ENCODE measurements around the gene DGKH.
A peak's percentile ranks its signal among the peaks of the same experiment; 100 is the strongest.
"Not testable (repeated sequence)": the region's sequence is repeated elsewhere in the genome, so short reads cannot be mapped to it uniquely, and the experiment has no call there.

The DGKH gene

DNA sequence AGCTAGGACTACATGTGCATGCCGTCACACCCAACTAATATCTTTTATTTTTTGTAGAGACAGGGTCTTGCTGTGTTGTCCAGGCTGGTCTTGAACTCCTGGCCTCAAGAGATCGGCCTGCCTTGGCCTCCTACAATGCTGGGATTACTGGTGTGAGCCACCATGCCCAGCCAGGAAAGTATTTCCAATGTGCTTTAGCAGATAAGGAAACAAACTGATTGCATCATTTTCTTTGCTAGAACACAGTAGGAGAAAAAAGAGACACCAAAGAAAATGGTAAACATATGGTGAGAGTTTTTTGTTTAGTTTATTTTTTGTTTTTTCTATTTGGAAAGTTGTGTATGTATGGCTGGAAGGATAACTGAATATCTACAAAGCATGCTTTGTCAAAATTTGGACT lies 176.6 kb downstream of the DGKH start:
- DNase-seq (ENCODE audit: low read depth) = peak; percentile 3

DNA sequence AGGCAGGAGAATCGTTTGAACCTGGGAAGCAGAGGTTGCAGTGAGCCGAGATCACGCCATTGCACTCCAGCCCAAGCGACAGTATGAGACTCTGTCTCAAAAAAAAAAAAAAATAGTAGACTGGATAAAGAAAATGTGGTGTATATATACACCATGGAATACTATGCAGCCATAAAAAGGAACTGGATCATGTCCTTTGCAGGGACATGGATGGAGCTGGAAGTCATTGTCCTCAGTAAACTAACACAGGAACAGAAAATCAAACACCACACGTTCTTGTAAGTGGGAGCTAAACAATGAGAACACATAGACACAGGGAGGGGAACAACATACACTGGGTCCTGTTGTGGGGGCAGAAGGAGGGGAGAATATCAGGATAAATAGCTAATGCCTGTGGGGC lies 178.3 kb downstream of the DGKH start:
- not testable (repeated sequence) for DNase-seq (ENCODE audit: low read depth)

DNA sequence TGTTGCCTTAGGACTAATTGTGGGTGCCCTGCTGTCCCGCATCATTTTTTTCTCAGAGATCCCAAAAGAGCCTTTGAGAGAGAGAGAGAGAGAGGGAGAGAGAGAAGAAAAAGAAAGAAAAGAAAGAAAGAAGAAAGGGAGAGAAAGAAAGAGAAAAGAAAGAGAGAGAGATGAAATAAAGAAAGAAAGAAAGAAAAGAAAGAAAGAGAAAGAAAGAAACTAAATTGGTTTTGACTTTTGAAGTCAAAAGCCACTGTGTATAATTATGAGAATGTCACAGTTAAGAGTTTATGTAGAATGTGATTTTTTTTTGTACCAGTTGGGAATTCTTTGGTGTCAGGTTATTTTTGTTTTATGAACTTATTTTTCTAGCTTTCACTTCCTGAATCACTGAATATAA lies 180.1 kb downstream of the DGKH start:
- DNase-seq (ENCODE audit: low read depth) = no peak

DNA sequence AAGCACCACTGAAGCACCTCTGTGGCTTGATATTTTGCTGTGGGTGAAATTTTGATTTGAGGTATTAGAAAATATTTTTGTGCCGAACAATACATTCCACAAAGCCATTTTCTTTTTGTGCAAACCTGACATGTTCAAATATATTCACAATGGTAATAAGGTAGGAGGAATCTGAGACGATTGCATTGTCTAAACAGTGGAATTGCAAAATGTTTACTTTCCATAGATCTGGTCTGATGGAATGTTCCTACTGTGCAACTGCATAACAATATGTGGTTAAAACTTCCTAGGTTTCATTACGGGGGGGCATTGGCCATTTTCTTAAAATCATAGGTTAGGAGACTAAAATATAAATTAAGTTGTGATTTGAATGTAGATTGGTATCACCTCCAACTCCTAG lies 180.8 kb downstream of the DGKH start:
- no peak for DNase-seq (ENCODE audit: low read depth)

DNA sequence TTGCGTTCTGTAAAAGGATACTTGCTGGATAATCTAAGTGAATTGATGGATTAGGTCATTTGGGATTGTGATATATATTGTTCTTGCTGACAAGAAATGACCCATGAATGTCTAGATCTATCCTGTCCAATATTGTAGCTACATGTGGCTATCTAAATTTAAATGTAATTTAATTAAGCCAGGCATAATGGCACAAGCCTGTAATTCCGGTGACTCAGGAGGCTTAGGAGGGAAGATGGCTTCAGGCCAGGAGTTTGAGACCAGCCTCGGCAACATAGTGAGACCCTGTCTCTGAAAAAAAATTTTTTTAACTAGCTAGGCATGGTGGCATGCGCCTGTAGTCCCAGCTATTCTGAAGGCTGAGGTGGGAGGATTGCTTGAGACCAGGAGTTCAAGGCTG lies 184.2 kb downstream of the DGKH start:
- no peak for DNase-seq (ENCODE audit: low read depth)

DNA sequence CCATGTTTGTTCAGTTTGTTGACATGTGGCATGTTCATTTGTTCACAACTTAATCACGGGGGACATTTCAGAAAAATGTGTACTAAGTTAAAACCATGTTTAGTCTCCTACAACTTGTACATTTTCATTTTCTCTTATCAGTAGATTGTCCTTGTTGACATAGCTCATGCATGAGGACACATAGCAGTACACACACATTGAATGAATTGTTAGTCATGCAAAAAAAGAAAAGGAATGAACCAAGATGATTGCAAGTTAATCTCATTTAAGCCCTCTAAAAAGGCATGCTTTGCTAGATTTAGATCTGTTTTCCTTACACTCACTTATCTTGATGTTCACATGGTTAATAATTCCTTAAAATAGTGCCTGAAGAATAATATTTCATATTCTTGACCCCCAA lies 185.3 kb downstream of the DGKH start:
- DNase-seq (ENCODE audit: low read depth) = no peak

DNA sequence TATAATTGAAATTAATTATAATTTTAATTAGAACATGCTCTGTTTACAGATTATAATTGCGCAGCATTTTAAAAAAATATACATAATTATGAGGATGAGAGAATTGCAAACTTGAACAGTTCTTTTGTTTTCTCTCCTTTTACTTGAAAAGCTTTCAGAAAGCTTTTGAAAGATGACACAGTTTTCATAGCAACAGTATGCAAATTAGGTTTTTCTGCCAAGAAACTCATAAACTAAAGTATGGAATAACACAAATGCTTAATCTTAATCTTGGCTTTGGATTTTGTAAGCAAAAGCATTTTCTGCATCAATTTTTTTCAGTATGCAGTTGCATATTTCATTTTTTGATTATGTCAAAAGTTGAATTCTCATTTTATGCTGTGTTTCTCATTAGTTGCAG lies 190.7 kb downstream of the DGKH start:
- DNase-seq (ENCODE audit: low read depth) = no peak

DNA sequence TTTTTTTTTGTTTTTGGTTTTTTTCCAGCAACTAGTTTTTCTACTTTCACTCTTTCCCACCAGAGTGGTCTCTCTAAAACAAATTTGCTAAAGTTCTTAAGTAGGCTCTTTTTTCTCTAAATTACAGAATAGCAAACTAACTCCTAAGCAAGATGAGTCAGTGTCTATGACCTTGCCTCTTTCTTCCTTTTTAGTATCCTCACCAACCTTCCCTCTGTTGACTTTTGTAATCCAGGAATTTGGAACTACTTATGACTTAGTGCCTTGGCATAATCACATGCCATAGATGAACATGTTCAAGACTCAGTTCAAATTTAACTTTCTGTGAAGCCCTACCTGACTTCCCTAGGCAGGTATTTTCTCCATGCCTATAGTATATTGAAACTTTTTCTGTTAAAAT lies 191.2 kb downstream of the DGKH start:
- no peak for DNase-seq (ENCODE audit: low read depth)

DNA sequence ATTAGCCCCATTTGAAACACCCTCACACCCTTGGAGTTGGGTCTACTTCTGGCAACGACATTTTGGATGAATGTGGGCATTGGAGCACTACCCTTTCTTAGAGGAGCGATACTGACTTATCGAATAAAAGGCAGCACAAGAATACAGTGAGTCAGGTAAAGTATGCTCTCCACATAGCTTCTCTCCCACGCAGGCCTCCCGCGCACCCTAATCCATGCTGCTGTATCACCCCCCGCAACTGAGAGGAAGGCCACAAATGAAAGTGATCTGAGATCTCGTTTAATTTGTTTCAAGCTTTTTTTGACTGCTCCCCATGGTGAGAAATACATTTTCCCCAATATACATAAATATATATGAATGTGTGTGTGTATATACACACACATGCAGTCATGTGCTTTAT lies 198.1 kb downstream of the DGKH start:
- no peak for DNase-seq (ENCODE audit: low read depth)

DNA sequence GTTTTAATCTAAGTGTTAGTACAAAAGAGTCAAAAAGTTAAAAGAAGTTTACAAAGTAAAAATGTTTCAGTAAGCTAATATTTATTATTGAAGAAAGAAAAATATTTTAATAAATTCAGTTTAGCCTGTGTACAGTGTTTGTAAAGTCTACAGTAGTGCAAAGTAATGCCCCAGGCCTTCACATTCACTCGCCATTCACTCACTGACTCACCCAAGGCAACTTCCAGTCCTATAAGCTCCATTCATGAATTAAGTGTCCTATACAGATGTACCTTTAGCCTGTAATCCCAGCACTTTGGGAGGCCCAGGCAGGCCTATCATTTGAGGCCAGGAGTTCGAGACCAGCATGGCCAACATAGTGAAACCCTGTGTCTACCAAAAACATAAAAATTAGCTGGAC lies 199.4 kb downstream of the DGKH start:
- DNase-seq (ENCODE audit: low read depth) = no peak

DNA sequence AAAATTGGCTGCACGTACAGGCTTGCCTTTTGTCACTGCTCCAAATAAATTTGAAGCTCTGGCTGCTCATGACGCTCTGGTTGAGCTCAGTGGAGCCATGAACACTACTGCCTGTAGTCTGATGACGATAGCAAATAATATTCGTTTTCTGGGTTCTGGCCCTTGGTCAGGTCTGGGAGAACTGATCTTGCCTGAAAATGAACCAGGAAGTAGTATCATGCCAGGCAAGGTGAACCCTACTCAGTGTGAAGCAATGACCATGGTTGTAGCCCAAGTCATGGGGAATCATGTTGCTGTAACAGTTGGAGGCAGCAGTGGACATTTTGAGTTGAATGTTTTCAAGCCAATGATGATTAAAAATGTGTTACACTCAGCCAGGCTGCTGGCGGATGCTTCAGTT lies 207.4 kb downstream of the DGKH start:
- DNase-seq (ENCODE audit: low read depth) = no peak

DNA sequence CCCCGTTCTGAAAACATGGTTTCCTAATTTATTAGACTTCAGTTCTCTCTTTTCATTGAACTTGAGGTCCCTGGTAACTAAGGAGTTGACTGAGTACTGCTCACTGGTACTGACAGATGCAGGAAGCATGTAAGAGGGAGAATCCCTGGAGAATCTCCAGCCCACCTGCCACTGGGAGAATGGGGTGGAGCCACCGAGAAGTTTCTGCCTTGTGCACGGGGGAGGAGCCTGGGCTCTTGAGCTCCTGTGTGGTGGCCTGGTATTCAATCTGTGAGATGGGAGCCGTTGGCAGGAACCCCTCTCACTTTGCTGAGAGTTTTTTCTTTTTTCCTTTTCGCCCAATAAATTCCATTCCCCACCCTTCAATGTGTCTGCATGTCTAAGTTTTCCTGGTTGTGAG lies 210.3 kb downstream of the DGKH start:
- DNase-seq (ENCODE audit: low read depth) = no peak

DNA sequence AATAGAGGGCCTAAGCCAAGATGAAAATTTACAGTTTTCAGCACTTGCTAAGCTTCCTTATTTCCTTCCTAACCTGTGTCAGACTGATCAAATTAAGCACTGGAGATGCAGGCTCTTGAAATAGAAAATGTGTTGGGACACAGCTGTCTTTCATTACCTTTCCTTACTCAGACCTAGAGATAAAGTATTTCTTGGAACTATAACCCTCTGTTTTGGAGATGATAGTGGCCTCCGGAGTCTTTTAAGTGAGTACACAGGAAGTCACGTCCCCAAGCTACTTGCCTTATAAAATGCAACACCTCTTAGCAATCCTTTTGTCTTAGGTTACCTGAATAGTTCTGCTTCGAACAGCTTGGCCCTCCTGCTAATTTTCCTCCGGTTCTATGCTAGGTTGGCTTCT lies 211.1 kb downstream of the DGKH start:
- no peak for DNase-seq (ENCODE audit: low read depth)

DNA sequence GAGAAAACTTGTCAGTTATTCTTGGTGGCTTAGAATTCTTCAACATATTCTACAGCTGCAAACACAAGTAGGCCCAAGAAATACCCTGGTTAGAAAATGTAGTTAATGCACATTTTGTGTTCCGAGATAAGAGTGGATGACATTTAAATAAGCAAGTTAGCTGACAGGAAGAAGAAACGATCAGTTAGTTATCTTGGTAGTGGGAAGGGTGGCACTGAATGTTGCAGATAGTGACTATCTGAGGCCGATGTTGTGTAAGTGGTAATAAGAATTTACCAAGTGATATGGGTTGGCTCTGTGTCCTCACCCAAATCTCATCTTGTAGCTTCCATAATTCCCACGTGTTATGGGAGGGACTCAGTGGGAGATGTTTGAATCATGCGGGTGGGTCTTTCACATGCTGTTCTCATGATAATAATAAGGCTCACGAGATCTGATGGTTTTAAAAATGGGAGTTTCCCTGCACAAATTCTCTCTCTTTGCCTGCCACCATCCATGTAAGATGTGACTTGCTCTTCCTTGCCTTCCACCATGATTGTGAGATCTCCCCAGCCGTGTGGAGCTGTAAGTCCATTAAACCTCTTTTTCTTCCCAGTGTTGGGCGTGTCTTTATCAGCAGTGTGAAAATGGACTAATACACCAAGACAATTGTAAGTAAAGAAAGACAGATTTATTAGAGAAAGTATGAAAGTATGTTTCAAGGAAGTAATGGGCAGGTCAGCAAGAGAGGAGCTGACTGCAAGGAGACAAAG lies 212.6 kb downstream of the DGKH start:
- no peak for DNase-seq (ENCODE audit: low read depth)

DNA sequence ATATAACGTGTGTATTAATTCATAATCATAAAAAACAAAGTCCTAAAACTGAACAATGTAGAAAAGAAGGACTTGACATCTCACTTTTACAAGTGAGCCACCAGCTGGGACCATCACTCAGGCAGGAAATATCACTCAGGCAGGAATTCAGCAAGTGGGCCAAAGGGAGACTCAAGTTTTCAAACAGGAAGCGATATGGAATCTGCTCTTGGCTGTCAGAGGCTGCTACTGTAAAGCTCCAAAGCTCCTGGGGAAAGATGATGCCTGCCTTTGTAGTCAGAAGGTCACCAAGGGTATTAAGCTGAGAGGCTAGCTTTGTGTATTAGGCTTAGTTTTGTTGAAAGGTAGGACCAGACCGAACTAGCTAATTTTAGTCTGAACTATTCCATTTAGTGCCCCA lies 218.0 kb downstream of the DGKH start:
- no peak for DNase-seq (ENCODE audit: low read depth)

DNA sequence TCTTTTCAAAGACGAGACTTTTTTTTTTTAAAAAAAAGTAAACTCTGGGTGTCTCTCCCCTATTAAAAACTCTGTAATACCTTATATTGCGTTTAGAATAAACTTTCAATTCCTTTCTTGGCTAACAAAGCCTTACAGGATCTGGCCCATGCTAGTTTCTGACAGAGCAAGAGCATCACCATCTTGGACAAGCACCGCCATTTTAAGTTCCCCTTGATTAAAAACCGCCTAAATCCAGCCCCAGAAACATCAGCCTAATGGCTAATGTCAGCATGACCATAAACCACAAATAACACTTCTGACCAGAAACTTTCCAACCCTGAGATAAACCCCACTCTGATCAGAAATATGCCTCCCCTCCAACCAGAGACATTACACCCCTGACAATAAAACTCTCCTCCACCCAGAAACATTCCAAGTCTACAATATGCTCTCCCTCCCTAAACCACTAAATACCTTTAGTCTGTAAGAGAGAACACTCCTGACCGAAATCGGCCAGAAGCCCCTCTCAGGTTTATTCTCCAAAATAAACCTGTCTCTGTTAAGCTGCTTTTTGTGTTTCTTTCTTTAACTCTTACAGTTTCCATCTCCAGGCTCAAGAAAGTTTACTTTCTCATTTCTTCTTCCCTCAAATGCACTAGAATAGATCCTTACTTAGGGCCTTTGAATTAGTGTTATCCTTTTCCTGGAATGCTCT lies 221.9 kb downstream of the DGKH start:
- DNase-seq (ENCODE audit: low read depth) = no peak

DNA sequence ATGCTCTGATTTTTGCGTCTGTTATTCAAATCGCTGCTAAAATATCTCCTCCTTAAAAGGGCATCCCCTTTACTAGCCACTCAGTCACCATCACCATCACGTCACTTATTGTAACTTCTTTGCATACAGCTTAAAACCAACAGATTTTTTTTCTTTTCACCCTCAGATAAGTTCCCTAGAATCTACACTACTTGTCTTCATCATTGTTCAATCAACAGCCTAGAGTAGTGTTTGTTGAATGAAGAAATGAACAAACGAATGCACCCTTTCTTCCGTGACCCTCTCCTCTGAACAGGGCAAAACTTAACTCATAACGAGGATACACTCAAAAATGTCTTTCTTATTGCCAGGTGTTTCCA lies 222.4 kb downstream of the DGKH start:
- no peak for DNase-seq (ENCODE audit: low read depth)

DNA sequence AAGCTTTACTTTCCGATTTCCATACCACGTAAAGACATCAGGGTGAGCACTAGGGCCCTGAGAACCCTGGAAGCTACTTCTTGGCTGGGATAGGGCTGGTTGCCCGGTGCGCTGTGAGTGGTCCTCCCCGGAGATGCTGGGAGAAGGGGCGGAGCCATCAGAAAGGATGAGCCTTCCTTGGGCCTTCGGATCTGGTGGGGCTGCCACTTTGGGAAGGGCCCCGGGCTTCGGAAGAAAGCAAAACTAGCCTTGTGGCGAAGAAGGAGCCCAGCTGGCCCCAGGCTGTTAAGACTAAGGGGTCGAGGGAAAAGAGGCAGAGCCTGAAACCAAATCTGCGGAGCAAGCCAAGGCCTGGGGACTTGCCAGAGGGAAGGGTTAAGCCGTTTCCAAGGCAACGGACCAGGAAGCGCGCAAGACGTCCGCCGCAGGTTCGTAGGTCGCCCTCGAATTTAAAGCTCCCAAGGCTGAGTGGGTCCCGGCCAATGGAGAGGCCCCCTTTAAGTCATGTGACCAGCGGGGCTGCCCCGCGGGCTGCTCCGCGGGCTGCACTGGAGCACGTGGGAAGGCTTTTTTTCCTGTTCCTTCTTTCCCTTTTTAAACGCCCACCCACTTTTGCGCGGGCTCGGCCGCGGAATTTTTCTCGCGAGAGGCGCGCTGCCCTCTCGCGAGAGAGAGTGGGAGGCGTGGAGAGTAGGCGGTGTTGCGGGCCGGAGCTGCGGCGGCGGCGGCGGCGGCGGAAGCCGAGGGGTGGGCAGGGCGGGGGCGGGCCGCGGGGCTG lies 223.1 kb downstream of the DGKH start:
- DNase-seq (ENCODE audit: low read depth) = peak; percentile 85

DNA sequence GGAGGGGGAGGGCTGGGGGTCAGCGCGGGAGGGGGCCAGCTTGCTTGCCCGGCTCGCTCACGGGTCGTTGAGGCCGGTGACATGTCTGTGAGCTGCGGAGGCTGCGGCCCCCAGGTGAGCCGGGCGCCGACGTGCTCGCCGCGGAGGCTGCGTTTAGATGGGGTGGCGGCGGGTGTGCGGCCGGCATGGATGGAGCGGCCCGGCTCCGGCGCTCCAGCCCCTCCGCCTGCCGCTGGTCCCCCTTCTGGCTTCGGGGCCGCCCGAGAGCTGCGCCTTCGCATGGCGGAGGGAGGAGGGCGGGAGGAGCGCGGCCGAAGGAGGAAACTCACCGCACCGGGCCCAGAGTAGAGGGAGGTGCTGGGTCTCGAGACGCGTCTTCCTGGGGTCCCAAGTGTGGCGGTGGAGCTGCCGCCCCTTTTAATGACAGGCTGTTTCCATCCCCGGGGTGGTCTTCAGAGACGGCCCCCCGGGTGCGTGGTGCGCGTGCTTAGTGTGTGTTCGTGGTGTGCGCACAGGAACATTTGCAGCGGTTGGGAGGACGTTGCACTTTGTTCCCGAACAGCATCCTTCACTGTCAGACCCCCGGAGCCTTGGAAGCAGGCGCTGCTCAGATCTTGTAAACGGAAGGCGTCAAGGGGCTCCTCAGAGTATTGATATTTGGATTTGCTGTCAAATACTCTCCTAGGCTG lies 223.8 kb downstream of the DGKH start, which contains the start of gene AKAP11:
TSS of gene AKAP11 (plus strand) at position 38 of the 689 bp plus-strand sequence. CDS start 14,197 bp downstream, outside the sequence.
- no peak for DNase-seq (ENCODE audit: low read depth)

DNA sequence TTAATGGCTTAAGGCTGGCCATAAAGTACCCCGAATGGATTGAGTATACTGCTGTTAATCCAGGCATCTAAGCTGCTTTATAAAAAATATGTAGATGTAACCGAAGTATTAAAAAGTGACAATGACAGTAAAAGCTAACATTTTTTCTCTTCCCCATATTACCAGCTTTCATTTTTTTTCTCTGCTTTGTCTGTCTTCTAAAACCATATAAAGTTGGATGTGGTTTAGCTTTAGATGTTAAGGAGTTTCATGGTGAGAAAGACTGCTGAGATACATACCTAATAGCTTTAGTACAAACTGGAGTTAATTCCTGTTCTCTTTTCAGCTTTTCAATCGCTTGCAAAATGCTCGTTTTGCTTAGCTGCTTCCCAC lies 224.3 kb downstream of the DGKH start:
- DNase-seq (ENCODE audit: low read depth) = no peak

DNA sequence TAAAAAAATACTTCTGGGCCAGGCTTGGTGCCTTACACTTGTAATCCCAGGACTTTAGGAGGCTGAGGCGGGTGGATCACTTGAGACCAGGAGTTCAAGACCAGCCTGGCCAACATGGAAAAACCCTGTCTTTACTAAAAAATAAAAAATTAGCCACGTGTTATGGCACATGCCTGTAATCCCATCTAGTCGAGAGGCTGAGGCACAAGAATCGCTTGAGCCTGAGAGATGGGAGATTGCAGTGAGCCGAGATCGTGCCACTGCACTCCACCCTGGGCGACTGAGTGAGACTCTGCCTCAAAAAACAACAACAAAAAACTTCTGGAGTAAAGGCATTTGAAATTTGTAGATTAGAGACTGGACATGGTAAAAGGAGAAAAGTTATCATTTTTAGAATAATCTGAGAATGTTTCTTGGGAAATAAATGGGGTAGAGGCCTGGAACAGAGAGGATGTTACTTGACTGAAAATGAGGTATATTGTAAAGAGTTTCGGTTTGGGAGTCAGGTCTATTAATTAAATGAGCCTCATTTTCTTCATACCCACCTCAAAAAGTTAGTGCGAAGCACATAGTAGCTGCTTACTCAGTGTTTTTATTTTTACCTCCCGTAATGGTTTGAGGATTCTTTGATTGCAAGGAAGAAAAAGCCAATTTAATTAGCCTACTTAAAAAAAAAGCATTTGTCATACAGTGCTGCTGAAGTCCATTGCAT lies 226.1 kb downstream of the DGKH start:
- no peak for DNase-seq (ENCODE audit: low read depth)

DNA sequence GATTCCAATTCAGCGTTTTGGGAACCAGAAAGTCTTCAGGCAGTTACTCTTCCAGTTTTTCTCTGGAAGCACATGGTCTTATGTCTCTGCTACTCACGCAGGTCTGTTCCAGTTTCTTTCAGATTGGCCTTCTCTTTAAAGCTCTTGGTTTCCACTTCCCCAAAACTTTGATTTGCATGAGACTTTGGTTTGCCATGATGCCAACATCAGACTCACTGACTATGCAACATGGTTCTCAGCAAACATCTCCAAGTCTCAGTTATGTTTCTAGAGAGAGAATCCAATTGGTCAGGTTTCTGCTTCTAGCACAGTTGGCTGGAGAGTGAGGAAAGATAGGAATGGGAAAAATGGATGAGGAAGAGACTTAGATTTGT lies 226.6 kb downstream of the DGKH start:
- no peak for DNase-seq (ENCODE audit: low read depth)
